CD14-positive monocyte (primary cell): Measurements from ENCODE around the gene STAT3. TPM values are rescaled to one million over a fixed set of nuclear protein-coding genes. Genes with fewer than 3 reads are reported as not detected.
A peak's percentile ranks its signal among the peaks of the same experiment; 100 is the strongest.
"Not testable (repeated sequence)": the region's sequence is repeated elsewhere in the genome, so short reads cannot be mapped to it uniquely, and the experiment has no call there.

Experiments used
- DNase-seq, 3 donors: peaks; one replicate each; pipeline ENCODE4 v3.0.0-alpha.2; 2011 to 2022
- H2AFZ ChIP-seq: 2 replicates; pipeline ENCODE4 v1.6.0; 2012; ENCODE audit warnings: mild to moderate bottlenecking, low read depth, low read length, inconsistent platforms; ENCODE audit not compliant: insufficient read depth, poor library complexity, severe bottlenecking
- H3K27ac ChIP-seq, 2 donors: 1 replicate in 1 of 2; 2 replicates in 1 of 2; pipeline ENCODE4 v1.5.1; 2012 to 2013; ENCODE audit warnings: low read length in 2 of 2, control low read depth in 1 of 2, inconsistent platforms in 1 of 2, low read depth in 1 of 2, mild to moderate bottlenecking in 1 of 2
- H3K27me3 ChIP-seq, 2 donors: one replicate each; pipeline versions ENCODE4 v1.6.0 to v1.6.1; 2011 to 2013; ENCODE audit warnings: low read length in 2 of 2; ENCODE audit not compliant: control insufficient read depth in 2 of 2, insufficient read depth in 2 of 2
- H3K36me3 ChIP-seq, 2 donors: replicated peaks in 1 of 2; 1 replicate in 1 of 2; 2 replicates in 1 of 2; pipeline versions ENCODE4 v1.5.1 to v1.6.1; 2012 to 2013; ENCODE audit warnings: low read length in 2 of 2, control low read depth in 1 of 2, inconsistent platforms in 1 of 2, mild to moderate bottlenecking in 1 of 2; ENCODE audit not compliant: insufficient read depth in 2 of 2, control insufficient read depth in 1 of 2
- H3K4me1 ChIP-seq, 2 donors: 1 replicate in 1 of 2; 2 replicates in 1 of 2; pipeline versions ENCODE4 v1.5.1 to v1.6.1; 2012 to 2013; ENCODE audit warnings: low read length in 2 of 2, control low read depth in 1 of 2, inconsistent platforms in 1 of 2, mild to moderate bottlenecking in 1 of 2, moderate library complexity in 1 of 2; ENCODE audit not compliant: insufficient read depth in 2 of 2, control insufficient read depth in 1 of 2
- H3K4me2 ChIP-seq: replicated peaks from 2 replicates; pipeline ENCODE3; 2012; ENCODE audit warnings: low read length, moderate library complexity, mild to moderate bottlenecking; ENCODE audit not compliant: poor library complexity, severe bottlenecking; ENCODE audit errors: extremely low read depth
- H3K4me3 ChIP-seq, 3 experiments: fragments of 200-600 bp in 1 of 3; sonication (generic) in 1 of 3; replicated peaks in 1 of 3; 1 replicate in 2 of 3; 2 replicates in 1 of 3; pipeline ENCODE4 v1.5.1; 2011 to 2013; ENCODE audit warnings: low read length in 3 of 3, mild to moderate bottlenecking in 3 of 3, control low read depth in 2 of 3, low read depth in 2 of 3, inconsistent platforms in 1 of 3, moderate library complexity in 1 of 3
- H3K79me2 ChIP-seq: 2 replicates; pipeline ENCODE4 v1.6.0; 2012; ENCODE audit warnings: mild to moderate bottlenecking, control low read depth, inconsistent platforms, low read length, moderate library complexity; ENCODE audit not compliant: insufficient read depth
- H3K9ac ChIP-seq: 2 replicates; pipeline ENCODE4 v1.6.0; 2017; ENCODE audit warnings: low read length, mild to moderate bottlenecking; ENCODE audit not compliant: insufficient read depth, poor library complexity, severe bottlenecking
- H3K9me3 ChIP-seq, 2 donors: replicated peaks in 1 of 2; 1 replicate in 1 of 2; 2 replicates in 1 of 2; pipeline versions ENCODE4 v1.5.1 to v1.6.1; 2012 to 2013; ENCODE audit warnings: low read length in 2 of 2, control low read depth in 1 of 2; ENCODE audit not compliant: control insufficient read depth in 1 of 2, insufficient read depth in 1 of 2
- H4K20me1 ChIP-seq: 2 replicates; pipeline ENCODE4 v1.6.0; 2012; ENCODE audit warnings: mild to moderate bottlenecking, low read length, control low read depth, moderate library complexity; ENCODE audit not compliant: insufficient read depth
- H3K27ac Mint-ChIP-seq, 7 donors: one replicate each; pipeline ENCODE4 v1.8.0; 2020; ENCODE audit warnings: mild to moderate bottlenecking in 7 of 7, mixed read lengths in 7 of 7, moderate library complexity in 6 of 7, inconsistent platforms in 2 of 7
- H3K27me3 Mint-ChIP-seq, 3 donors: one replicate each; pipeline ENCODE4 v1.8.0; 2021 to 2022; ENCODE audit warnings: low read depth in 3 of 3, mild to moderate bottlenecking in 3 of 3, mixed read lengths in 3 of 3, moderate library complexity in 3 of 3, inconsistent platforms in 1 of 3
- H3K36me3 Mint-ChIP-seq, 2 donors: one replicate each; pipeline ENCODE4 v1.8.0; 2020; ENCODE audit warnings: mixed read lengths in 2 of 2, inconsistent platforms in 1 of 2, mild to moderate bottlenecking in 1 of 2
- H3K4me1 Mint-ChIP-seq: one replicate; pipeline ENCODE4 v1.8.0; 2020; ENCODE audit warnings: mild to moderate bottlenecking, mixed read lengths
- H3K4me3 Mint-ChIP-seq, 2 donors: one replicate each; pipeline ENCODE4 v1.8.0; 2020; ENCODE audit warnings: mild to moderate bottlenecking in 2 of 2, mixed read lengths in 2 of 2, moderate library complexity in 1 of 2
- H3K9me3 Mint-ChIP-seq, 7 donors: one replicate each; pipeline ENCODE4 v1.8.0; 2020 to 2022; ENCODE audit warnings: mixed read lengths in 7 of 7, mild to moderate bottlenecking in 6 of 7, moderate library complexity in 6 of 7, inconsistent platforms in 2 of 7
- CTCF ChIP-seq: fragments of 200-600 bp; IDR thresholded peaks from one replicate; pipeline ENCODE4 v1.8.0; 2022; ENCODE audit warnings: antibody characterized with exemption, mild to moderate bottlenecking
- WGBS: methylation state at CpG from one replicate; pipeline ENCODE4 v1.1.5; 2013; ENCODE audit warnings: missing lambda C conversion rate; ENCODE audit not compliant: insufficient coverage; 5-methylcytosine and 5-hydroxymethylcytosine counted together
- intact Hi-C, 2 donors: fragments of 100-400 bp; cut with micrococcal nuclease; formaldehyde crosslinking; loops; one replicate each; pipeline versions ENCODE4 v1.15.0 to v1.15.1; 2023
- polyA plus RNA-seq, 3 donors: library from polyadenylated mRNA; depleted of rRNA in 1 of 3; unstranded in 2 of 3; stranded (reverse) in 1 of 3; fragments of 300-500 nt in 2 of 3; fragments of >200 nt in 1 of 3; fragmentation: Illumina TruSeq in 2 of 3; gene quantifications; 1 replicate in 2 of 3; 2 replicates in 1 of 3; pipeline ENCODE4 v1.2.3, GENCODE V29; 2012 to 2021

The STAT3 gene
- polyA plus RNA-seq, 3 donors = 73.0 to 155 (median 110) TPM

- Mint-ChIP-seq H3K36me3 (peaks cover 18 to 34% of the 10 kb centered on the region in 2 donors), H3K4me3 (no peak overlapping the region), H3K4me1 (peaks cover 18% of the 10 kb centered on the region), H3K27me3 (no peaks in the 10 kb centered on the region), H3K27ac (no peak overlapping the region), H3K9me3 (peaks cover 0 to 2% (median 0%) of the 10 kb centered on the region in 7 donors)
- Histone ChIP-seq H3K4me3 (no peak overlapping the region), H3K27ac (no peak overlapping the region), H3K79me2 (peaks cover 96% of the 10 kb centered on the region), H4K20me1 (peaks cover 97% of the 10 kb centered on the region), H3K9ac (no peak overlapping the region), H3K4me2 (no peak overlapping the region), H3K27me3 (no peaks in the 10 kb centered on the region), H3K36me3 (peaks cover 3 to 21% of the 10 kb centered on the region in 2 donors), H3K9me3 (no peaks in the 10 kb centered on the region), H2AFZ (no peak overlapping the region), H3K4me1 (peaks cover 4 to 8% of the 10 kb centered on the region in 2 donors)
- DNase-seq = no peak
- WGBS = no CpG with 5 or more reads among the region's 1 CpG
- TF ChIP-seq CTCF = no peak
- intact Hi-C loops = no loop called here
Observed at GRCh38 chr17:42373896-42374295, 14.3 kb downstream of the STAT3 start.

GRCh38 chr17:42372142-42372541 lies 16.1 kb downstream of the STAT3 start:
- intact Hi-C loops = no loop called here

GRCh38 chr17:42368797-42369561 lies 19.3 kb downstream of the STAT3 start:
- H3K27ac ChIP-seq, H3K9ac ChIP-seq, H3K4me3 Mint-ChIP-seq, H3K9me3 Mint-ChIP-seq, H2AFZ ChIP-seq, H3K27me3 ChIP-seq, DNase-seq, H3K27me3 Mint-ChIP-seq, H3K4me3 ChIP-seq, H3K4me2 ChIP-seq, intact Hi-C loops, H3K9me3 ChIP-seq: not testable (repeated sequence)
- peaks cover 3 to 18% of the 10 kb centered on the region in 2 donors for H3K36me3 ChIP-seq
- peaks cover 96% of the 10 kb centered on the region for H4K20me1 ChIP-seq
- H3K27ac Mint-ChIP-seq = peak overlapping the region in 2 of 7 donors; percentile 31 to 43
- H3K36me3 Mint-ChIP-seq = peaks cover 17 to 33% of the 10 kb centered on the region in 2 donors
- H3K4me1 ChIP-seq = peaks cover 31 to 40% of the 10 kb centered on the region in 2 donors
- WGBS = 100% methylated on average over 1 of the region's 12 CpGs
- H3K4me1 Mint-ChIP-seq = peaks cover 49% of the 10 kb centered on the region
- H3K79me2 ChIP-seq = peaks cover 96% of the 10 kb centered on the region

More at GRCh38 chr17:42372142-42372541, 16.1 kb downstream of the STAT3 start:
- H2AFZ ChIP-seq = no peak overlapping the region
- H3K27me3 ChIP-seq = no peaks in the 10 kb centered on the region
- Mint-ChIP-seq H3K36me3 (peaks cover 15 to 25% of the 10 kb centered on the region in 2 donors), H3K27me3 (peaks cover 0 to 2% (median 0%) of the 10 kb centered on the region in 3 donors), H3K27ac (no peak overlapping the region), H3K4me1 (peaks cover 25% of the 10 kb centered on the region), H3K4me3 (no peak overlapping the region), H3K9me3 (peaks cover 0 to 2% (median 0%) of the 10 kb centered on the region in 7 donors)
- H4K20me1 ChIP-seq = peaks cover 97% of the 10 kb centered on the region
- no peak for DNase-seq
- no peaks in the 10 kb centered on the region for H3K9me3 ChIP-seq
- H3K79me2 ChIP-seq = peaks cover 96% of the 10 kb centered on the region
- H3K36me3 ChIP-seq = peaks cover 3 to 21% of the 10 kb centered on the region in 2 donors
- peaks cover 14 to 21% of the 10 kb centered on the region in 2 donors for H3K4me1 ChIP-seq
- H3K4me2 ChIP-seq = no peak overlapping the region
- H3K9ac ChIP-seq = no peak overlapping the region
- no peak for TF ChIP-seq CTCF
- H3K27ac ChIP-seq = no peak overlapping the region
- no peak overlapping the region for H3K4me3 ChIP-seq
